Natural killer cell treated with Interleukin-12 subunit alpha and Interleukin-12 subunit beta and Interleukin-15 and Interleukin-18, amount 100 ng/mL, for 72 hours (primary cell): Measurements from ENCODE around the gene ZNF575. TPM values are rescaled to one million over a fixed set of nuclear protein-coding genes. Genes with fewer than 3 reads are reported as not detected.
A peak's percentile ranks its signal among the peaks of the same experiment; 100 is the strongest.

Experiments used
- ATAC-seq, 2 donors: fragments of 150-1000 bp; cut with Tn5 transposase in 1 of 2; sonication (Bioruptor Pico), chemical (Tn5 transposase) in 1 of 2; 2 replicates each; pipeline ENCODE4 v1.10.0; 2021
- DNase-seq: peaks from one replicate; pipeline ENCODE4 v3.0.0; 2022; ENCODE audit warnings: low spot score
- H3K27ac Mint-ChIP-seq, 2 donors: 1 replicate in 1 of 2; 2 replicates in 1 of 2; pipeline ENCODE4 v1.8.0; 2022; ENCODE audit warnings: mixed read lengths in 2 of 2, mild to moderate bottlenecking in 1 of 2, moderate library complexity in 1 of 2
- H3K27me3 Mint-ChIP-seq, 2 donors: 1 replicate in 1 of 2; 2 replicates in 1 of 2; pipeline ENCODE4 v1.8.0; 2022; ENCODE audit warnings: mixed read lengths in 2 of 2
- H3K36me3 Mint-ChIP-seq: one replicate; pipeline ENCODE4 v1.8.0; 2022; ENCODE audit warnings: mixed read lengths
- H3K4me1 Mint-ChIP-seq, 2 donors: 1 replicate in 1 of 2; 2 replicates in 1 of 2; pipeline ENCODE4 v1.8.0; 2022; ENCODE audit warnings: low read depth in 2 of 2, mixed read lengths in 2 of 2, mild to moderate bottlenecking in 1 of 2
- H3K4me3 Mint-ChIP-seq: one replicate; pipeline ENCODE4 v1.8.0; 2022; ENCODE audit warnings: mixed read lengths
- H3K9me3 Mint-ChIP-seq: 2 replicates; pipeline ENCODE4 v1.8.0; 2022; ENCODE audit warnings: mixed read lengths
- total RNA-seq, 2 donors: library from RNA; stranded (reverse); gene quantifications; one replicate each; pipeline ENCODE4 v1.2.3, GENCODE V29; 2022

The ZNF575 gene
- total RNA-seq, 2 donors from 2014 or later, result 1.4 to 1.9 TPM

DNA sequence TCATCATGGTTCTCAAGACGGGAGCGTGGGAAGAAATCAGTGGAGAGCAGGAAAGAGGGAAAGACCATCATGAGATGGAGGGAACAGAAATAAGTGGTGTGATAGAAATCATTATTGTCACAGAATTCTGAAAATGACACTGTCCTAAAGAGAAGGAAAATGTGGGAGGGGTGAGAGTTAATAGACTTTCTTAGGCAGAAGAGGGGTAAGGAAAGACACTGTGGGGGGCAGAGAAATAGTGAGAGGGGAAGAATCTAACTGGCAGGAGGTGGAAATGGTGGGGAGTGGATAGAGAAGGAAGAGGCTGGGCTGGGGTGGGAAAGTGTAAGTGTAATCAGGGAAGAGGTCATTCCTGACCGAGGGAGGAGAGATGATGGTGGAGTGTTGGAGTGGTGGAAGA, 45.8 kb downstream of the ZNF575 start:
- DNase-seq (no peak), ATAC-seq (no peak)
- no peaks in the 10 kb centered on the region for H3K36me3 Mint-ChIP-seq
- H3K27ac Mint-ChIP-seq, result peak overlapping the region; percentile 18 to 92
- H3K27me3 Mint-ChIP-seq, result no peaks in the 10 kb centered on the region
- H3K4me3 Mint-ChIP-seq, result peak overlapping the region; percentile 95
- no peaks in the 10 kb centered on the region for H3K9me3 Mint-ChIP-seq
- peaks cover 24 to 38% of the 10 kb centered on the region in 2 donors for H3K4me1 Mint-ChIP-seq

DNA sequence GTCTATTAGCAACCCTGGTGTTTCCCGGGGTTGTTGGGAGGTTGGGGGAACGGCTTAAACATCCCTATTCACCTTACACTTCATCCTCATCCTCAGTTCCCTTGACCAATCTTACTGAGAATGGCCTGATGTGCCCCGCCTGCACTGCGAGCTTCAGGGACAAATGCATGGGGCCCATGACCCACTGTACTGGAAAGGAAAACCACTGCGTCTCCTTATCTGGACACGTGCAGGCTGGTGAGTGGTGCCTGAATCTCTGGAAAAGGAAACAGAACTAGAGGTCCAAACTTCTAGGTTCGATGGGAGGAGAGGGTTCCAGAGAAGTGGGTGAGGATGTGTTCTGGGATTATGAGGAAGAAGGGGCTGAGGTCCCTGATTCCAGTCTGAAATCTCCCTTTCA, 48.5 kb downstream of the ZNF575 start:
- Mint-ChIP-seq H3K4me3 (peak overlapping the region; percentile 95), H3K9me3 (no peaks in the 10 kb centered on the region), H3K4me1 (peaks cover 30 to 32% of the 10 kb centered on the region in 2 donors), H3K27ac (peak overlapping the region; percentile 86 to 92), H3K36me3 (peaks cover 6% of the 10 kb centered on the region), H3K27me3 (no peaks in the 10 kb centered on the region)
- ATAC-seq, result no peak
- no peak for DNase-seq

DNA sequence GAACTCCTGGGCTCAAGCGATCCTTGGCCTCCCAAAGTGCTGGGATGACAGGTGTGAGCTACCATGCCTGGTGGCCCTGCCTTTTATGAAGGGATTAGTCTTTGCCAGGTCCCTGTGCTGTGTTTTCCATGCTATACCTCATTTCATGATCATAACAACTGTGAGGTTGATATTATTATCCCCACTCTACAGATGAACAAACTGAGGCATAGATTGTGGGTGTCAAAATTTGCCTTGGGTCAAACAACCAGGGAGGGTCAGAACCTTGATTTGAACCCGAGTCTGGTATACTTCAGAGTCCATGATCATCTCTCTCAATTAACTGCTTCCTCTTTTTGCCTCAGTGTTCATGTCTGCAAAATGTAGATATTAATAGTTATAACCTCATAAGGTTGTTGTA, 49.5 kb downstream of the ZNF575 start:
- H3K4me1 Mint-ChIP-seq, result peaks cover 23 to 27% of the 10 kb centered on the region in 2 donors
- H3K27me3 Mint-ChIP-seq, result no peaks in the 10 kb centered on the region
- no peak overlapping the region for H3K4me3 Mint-ChIP-seq
- H3K9me3 Mint-ChIP-seq, result no peaks in the 10 kb centered on the region
- no peak overlapping the region for H3K27ac Mint-ChIP-seq
- no peak for DNase-seq
- peaks cover 7% of the 10 kb centered on the region for H3K36me3 Mint-ChIP-seq
- no peak for ATAC-seq

DNA sequence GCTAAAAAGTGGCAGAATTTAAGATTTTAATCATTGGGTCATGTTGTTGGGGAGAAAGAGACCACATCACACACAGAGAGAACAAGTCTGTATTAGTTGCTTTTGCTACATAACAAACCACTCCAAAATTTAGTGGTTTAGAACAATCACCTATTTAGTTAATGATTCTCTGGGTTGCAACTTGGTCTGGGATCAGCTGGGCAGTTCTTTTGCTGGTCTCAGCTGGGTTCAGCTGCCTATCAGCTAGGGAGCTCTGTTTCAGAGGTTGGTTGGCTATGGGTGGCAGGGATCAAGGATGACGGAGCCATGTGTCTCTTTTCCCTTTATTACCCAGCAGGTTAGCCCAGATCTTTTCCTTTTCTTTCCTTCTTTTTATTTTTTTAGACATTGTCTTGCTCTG, 51.5 kb downstream of the ZNF575 start:
- DNase-seq (no peak), ATAC-seq (no peak)
- Mint-ChIP-seq H3K4me3 (no peak overlapping the region), H3K36me3 (peaks cover 7% of the 10 kb centered on the region), H3K27ac (peak overlapping the region; percentile 73 to 86), H3K4me1 (peaks cover 15 to 28% of the 10 kb centered on the region in 2 donors), H3K27me3 (no peaks in the 10 kb centered on the region), H3K9me3 (no peaks in the 10 kb centered on the region)

Other genes starting within 250 kb of the ZNF575 start
- not detected for gene CD177, start 179.5 kb upstream of the ZNF575 start, total RNA-seq
- gene TEX101, start 118.3 kb upstream of the ZNF575 start, total RNA-seq, result not detected
- gene LYPD3, start 67.6 kb upstream of the ZNF575 start, total RNA-seq, result not detected
- 10 to 100 TPM; 10.5 to 18.7 TPM for gene PHLDB3, start 28.4 kb upstream of the ZNF575 start, total RNA-seq
- 10 to 100 TPM; 41.7 to 70.4 TPM for gene ETHE1, start 6.0 kb upstream of the ZNF575 start, total RNA-seq
- 10 to 100 TPM; 29.9 to 47.0 TPM for gene XRCC1, start 42.3 kb downstream of the ZNF575 start, total RNA-seq
- gene PINLYP, start 42.6 kb downstream of the ZNF575 start, total RNA-seq, result 1 to 10 TPM; 2.7 to 6.2 TPM
- gene IRGQ, start 62.9 kb downstream of the ZNF575 start, total RNA-seq, result 10 to 100 TPM; 36.8 to 42.6 TPM
- gene ZNF576, start 63.4 kb downstream of the ZNF575 start, total RNA-seq, result 10 to 100 TPM; 19.5 to 22.3 TPM
- gene SRRM5, start 78.9 kb downstream of the ZNF575 start, total RNA-seq, result 1 to 10 TPM; 1.1 to 1.8 TPM
- gene ZNF428, start 86.4 kb downstream of the ZNF575 start, total RNA-seq, result 10 to 100 TPM; 24.9 to 25.3 TPM
- under 1 TPM; 0.59 TPM for gene CADM4, start 106.7 kb downstream of the ZNF575 start, total RNA-seq
- 100 to 1,000 TPM in 1 of 2 donors, 10 to 100 TPM in 1; 83.6 to 172 TPM for gene PLAUR, start 137.0 kb downstream of the ZNF575 start, total RNA-seq
- gene IRGC, start 182.9 kb downstream of the ZNF575 start, total RNA-seq, result not detected
- 100 to 1,000 TPM in 1 of 2 donors, 10 to 100 TPM in 1; 89.4 to 103 TPM for gene SMG9, start 221.8 kb downstream of the ZNF575 start, total RNA-seq
- gene KCNN4, start 247.8 kb downstream of the ZNF575 start, total RNA-seq, result 100 to 1,000 TPM in 1 of 2 donors, 10 to 100 TPM in 1; 99.4 to 107 TPM